Type B pancreatic cell (in vitro differentiated cells): ENCODE results near the gene FBH1. TPM values are rescaled to one million over a fixed set of nuclear protein-coding genes. Genes with fewer than 3 reads are reported as not detected.
A peak's percentile ranks its signal among the peaks of the same experiment; 100 is the strongest.

Source experiments
- DNase-seq: peaks from one replicate; pipeline ENCODE4 v3.0.0; 2021; ENCODE audit warnings: mixed read lengths; ENCODE audit not compliant: unreplicated experiment; ENCODE audit errors: extremely low spot score
- H3K27ac Mint-ChIP-seq: 2 replicates; pipeline ENCODE4 v1.8.0; 2021; ENCODE audit warnings: mild to moderate bottlenecking, mixed read lengths
- H3K27me3 Mint-ChIP-seq: 2 replicates; pipeline ENCODE4 v1.8.0; 2021; ENCODE audit warnings: mixed read lengths
- H3K36me3 Mint-ChIP-seq: 2 replicates; pipeline ENCODE4 v1.8.0; 2021; ENCODE audit warnings: mixed read lengths
- H3K4me1 Mint-ChIP-seq: one replicate; pipeline ENCODE4 v1.8.0; 2021; ENCODE audit warnings: mixed read lengths; ENCODE audit not compliant: unreplicated experiment
- H3K4me3 Mint-ChIP-seq: 2 replicates; pipeline ENCODE4 v1.8.0; 2021; ENCODE audit warnings: mild to moderate bottlenecking, mixed read lengths
- H3K9me3 Mint-ChIP-seq: 2 replicates; pipeline ENCODE4 v1.8.0; 2021; ENCODE audit warnings: mixed read lengths
- total RNA-seq: library from RNA; stranded (reverse); gene quantifications from 2 replicates; pipeline ENCODE4 v1.2.1, GENCODE V29; 2021; ENCODE audit warnings: low replicate concordance
- TF ChIP-seq, protein P1 (sequence below): fragments of 200-600 bp; sonication (generic); conservative IDR thresholded peaks from 2 replicates; pipeline ENCODE4 v1.5.0; 2021; ENCODE audit warnings: antibody characterized with exemption, mild to moderate bottlenecking

The FBH1 gene
- total RNA-seq, 1 donor from 2014 or later = 73.0 TPM

DNA sequence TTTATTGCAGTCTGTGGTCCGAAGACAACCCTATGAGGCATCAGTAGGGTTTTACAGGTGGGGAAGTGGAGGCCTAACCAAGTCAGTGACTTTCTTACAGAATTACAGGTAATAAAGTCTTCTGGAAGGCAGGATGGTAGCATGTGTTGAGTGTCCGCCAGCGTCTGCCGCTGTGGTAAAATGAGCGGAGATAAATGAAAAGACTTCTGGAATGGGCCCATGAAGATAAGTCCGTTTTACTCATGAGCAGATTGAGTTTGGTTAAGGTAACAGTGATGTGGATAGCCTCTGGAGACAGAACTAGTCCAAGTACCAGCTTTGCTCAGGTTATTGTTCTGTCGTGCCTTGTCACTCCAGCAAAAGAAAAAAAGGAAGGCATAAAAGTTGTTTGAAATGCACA lies 966 bp downstream of the FBH1 start:
- Mint-ChIP-seq H3K4me1 (peaks cover 43% of the 10 kb centered on the region), H3K9me3 (no peaks in the 10 kb centered on the region), H3K4me3 (peak overlapping the region; percentile 98), H3K36me3 (peaks cover 26% of the 10 kb centered on the region), H3K27me3 (no peaks in the 10 kb centered on the region), H3K27ac (peak overlapping the region; percentile 79)
- DNase-seq = no peak
- TF ChIP-seq, protein P1, sequence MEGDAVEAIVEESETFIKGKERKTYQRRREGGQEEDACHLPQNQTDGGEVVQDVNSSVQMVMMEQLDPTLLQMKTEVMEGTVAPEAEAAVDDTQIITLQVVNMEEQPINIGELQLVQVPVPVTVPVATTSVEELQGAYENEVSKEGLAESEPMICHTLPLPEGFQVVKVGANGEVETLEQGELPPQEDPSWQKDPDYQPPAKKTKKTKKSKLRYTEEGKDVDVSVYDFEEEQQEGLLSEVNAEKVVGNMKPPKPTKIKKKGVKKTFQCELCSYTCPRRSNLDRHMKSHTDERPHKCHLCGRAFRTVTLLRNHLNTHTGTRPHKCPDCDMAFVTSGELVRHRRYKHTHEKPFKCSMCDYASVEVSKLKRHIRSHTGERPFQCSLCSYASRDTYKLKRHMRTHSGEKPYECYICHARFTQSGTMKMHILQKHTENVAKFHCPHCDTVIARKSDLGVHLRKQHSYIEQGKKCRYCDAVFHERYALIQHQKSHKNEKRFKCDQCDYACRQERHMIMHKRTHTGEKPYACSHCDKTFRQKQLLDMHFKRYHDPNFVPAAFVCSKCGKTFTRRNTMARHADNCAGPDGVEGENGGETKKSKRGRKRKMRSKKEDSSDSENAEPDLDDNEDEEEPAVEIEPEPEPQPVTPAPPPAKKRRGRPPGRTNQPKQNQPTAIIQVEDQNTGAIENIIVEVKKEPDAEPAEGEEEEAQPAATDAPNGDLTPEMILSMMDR = no peak

DNA sequence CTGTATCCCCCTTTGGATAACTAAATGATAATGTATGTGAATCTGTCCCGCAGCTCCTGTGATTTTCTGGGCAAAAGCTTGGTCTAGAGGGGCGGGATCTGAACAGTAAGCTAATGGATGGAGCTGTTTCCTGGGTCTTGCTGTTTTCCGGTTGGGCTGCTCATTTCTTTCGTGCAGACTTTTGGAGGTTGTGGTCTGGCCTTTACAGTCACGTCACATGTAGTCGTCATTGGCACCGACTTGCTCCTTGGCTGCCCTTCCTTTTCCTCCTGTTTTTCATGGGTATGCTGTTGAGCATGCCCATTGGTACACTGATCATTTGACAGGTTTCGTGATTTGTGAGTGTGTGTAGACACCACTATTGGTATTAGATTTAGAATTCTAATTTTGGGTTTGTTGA lies 2.0 kb downstream of the FBH1 start:
- Mint-ChIP-seq H3K27ac (no peak overlapping the region), H3K27me3 (no peaks in the 10 kb centered on the region), H3K4me3 (peak overlapping the region; percentile 69), H3K36me3 (peaks cover 29% of the 10 kb centered on the region), H3K4me1 (peaks cover 41% of the 10 kb centered on the region), H3K9me3 (no peaks in the 10 kb centered on the region)
- no peak for DNase-seq
- TF ChIP-seq, protein P1 = no peak

DNA sequence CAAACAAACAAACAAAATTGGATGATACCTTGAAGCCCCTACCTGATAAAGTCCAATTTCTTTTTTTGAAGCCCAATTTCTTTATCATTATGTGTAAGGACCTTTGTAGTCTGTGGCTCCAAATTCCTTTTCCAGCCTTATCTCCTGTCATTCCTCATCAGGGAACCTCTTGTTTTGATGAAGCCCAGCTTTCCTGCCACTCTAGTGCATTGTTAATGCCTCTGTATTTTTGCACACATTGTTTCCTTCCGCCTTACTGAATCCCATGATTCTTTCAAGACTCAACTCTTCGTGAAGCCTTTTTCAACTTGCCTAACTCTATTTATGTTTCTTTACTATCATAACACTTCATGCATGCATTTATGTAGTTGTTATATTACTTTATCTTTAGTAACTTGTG lies 3.3 kb downstream of the FBH1 start:
- Mint-ChIP-seq H3K4me3 (peak overlapping the region; percentile 5), H3K27ac (no peak overlapping the region)
- DNase-seq = no peak

DNA sequence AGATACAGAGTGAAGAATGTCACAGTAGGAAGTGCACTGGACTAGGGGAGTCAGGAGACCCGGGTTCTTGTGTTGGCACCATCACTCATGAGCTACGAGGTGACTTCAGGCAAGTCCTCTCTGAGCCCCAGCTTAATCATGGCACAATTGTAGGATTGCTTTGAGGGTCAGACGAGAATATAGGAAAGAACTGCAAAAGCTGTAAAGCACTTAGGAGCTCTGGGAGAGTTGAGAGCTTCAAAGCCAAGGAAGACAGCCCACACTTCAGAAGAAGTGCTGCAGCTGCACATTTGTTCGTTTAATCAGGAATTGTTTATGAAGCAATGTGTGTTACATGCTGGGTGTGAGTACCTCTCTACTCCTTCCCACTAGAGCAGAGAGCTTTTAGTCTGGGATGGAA lies 4.4 kb downstream of the FBH1 start:
- H3K27me3 Mint-ChIP-seq = no peaks in the 10 kb centered on the region
- TF ChIP-seq, protein P1 = no peak
- H3K9me3 Mint-ChIP-seq = peaks cover 5% of the 10 kb centered on the region
- H3K27ac Mint-ChIP-seq = no peak overlapping the region
- H3K4me1 Mint-ChIP-seq = peaks cover 26% of the 10 kb centered on the region
- H3K36me3 Mint-ChIP-seq = peaks cover 41% of the 10 kb centered on the region
- no peak overlapping the region for H3K4me3 Mint-ChIP-seq
- no peak for DNase-seq

More for the DNA sequence above, 3.3 kb downstream of the FBH1 start:
- Mint-ChIP-seq H3K36me3 (peaks cover 38% of the 10 kb centered on the region), H3K27me3 (no peaks in the 10 kb centered on the region), H3K9me3 (peaks cover 5% of the 10 kb centered on the region), H3K4me1 (peaks cover 31% of the 10 kb centered on the region)
- TF ChIP-seq, protein P1 = no peak

DNA sequence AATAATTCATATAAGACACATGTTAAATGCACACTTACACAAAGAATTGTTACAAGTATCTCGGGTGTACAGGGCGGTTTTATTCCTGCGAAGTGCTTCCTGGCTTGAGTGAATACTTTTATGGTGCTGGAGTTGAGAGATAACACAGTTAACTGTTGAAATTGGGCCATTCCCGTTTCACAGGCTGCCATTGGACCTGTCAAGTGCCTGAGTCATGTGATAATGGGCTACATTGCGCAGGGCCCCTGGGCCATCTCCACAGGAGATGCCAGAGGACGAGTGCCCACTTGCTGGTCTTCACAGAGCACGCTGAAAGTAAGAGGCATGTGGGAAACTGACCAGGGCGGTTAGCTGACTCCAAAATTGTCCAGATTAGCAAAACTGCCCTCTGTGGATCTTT lies 4.8 kb downstream of the FBH1 start:
- Mint-ChIP-seq H3K27ac (no peak overlapping the region), H3K36me3 (peaks cover 42% of the 10 kb centered on the region), H3K4me1 (peaks cover 26% of the 10 kb centered on the region), H3K4me3 (no peak overlapping the region), H3K9me3 (peaks cover 5% of the 10 kb centered on the region), H3K27me3 (no peaks in the 10 kb centered on the region)
- TF ChIP-seq, protein P1 = no peak
- DNase-seq = no peak

DNA sequence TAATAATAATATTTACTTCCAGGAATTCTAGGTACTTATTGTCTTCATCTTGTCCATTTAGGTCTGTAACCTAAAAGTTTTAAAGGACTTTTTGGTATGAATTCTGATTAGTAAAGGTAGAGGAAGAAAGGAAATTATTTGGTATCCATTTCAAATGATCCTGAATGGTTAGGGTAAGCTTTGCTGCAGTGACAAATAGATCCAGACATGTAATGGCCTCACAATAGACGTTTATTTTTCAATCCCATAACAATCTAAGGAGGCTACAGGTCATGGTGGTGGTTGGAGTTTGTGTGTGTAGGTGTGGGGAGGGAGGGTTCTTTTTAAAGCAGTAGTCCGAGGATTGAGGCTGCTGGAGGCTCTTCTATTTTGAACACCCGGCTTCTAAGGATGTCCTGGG lies 5.3 kb downstream of the FBH1 start:
- no peak for DNase-seq
- H3K27ac Mint-ChIP-seq = no peak overlapping the region
- peaks cover 42% of the 10 kb centered on the region for H3K36me3 Mint-ChIP-seq
- H3K4me1 Mint-ChIP-seq = peaks cover 26% of the 10 kb centered on the region
- TF ChIP-seq, protein P1 = no peak
- no peak overlapping the region for H3K4me3 Mint-ChIP-seq
- H3K9me3 Mint-ChIP-seq = peaks cover 5% of the 10 kb centered on the region
- no peaks in the 10 kb centered on the region for H3K27me3 Mint-ChIP-seq
